PC-9 (cell line): Measurements from ENCODE around the gene PPM1H. TPM values are rescaled to one million over a fixed set of nuclear protein-coding genes. Genes with fewer than 3 reads are reported as not detected.
"Not testable (repeated sequence)": the region's sequence is repeated elsewhere in the genome, so short reads cannot be mapped to it uniquely, and the experiment has no call there.

Source experiments
- BruUV-seq: library from RNA; stranded (reverse); fragments of 400-500 nt; replicated peaks from 2 replicates; lab custom pipeline; 2021; lab: Mats Ljungman, UMichigan
- CTCF ChIA-PET: fragments of 300-600 bp; sonication (Branson Sonifier 250); formaldehyde crosslinking; loops from one replicate; lab custom pipeline; 2022; ENCODE audit warnings: antibody characterized with exemption; lab: Charles Lee
- POLR2A ChIA-PET: fragments of 300-600 bp; sonication (Branson Sonifier 250); formaldehyde crosslinking; loops from one replicate; lab custom pipeline; 2022; ENCODE audit warnings: antibody characterized with exemption; ENCODE audit not compliant: unreplicated experiment; lab: Charles Lee
- DNase-seq, 2 experiments: peaks; one replicate each; pipeline versions ENCODE4 v3.0.0 to v3.0.0-alpha.2; 2015 to 2022; ENCODE audit warnings: mixed read lengths in 1 of 2
- H2AFZ ChIP-seq: fragments of 200-600 bp; sonication (generic); 2 replicates; pipeline ENCODE4 v1.8.1; 2017; ENCODE audit warnings: antibody characterized with exemption
- H3F3A ChIP-seq: fragments of 200-600 bp; sonication (generic); 2 replicates; pipeline ENCODE4 v1.8.1; 2017; ENCODE audit warnings: antibody characterized with exemption, mild to moderate bottlenecking, low read depth; ENCODE audit not compliant: insufficient read depth
- H3K27ac ChIP-seq: fragments of 200-600 bp; sonication (generic); 2 replicates; pipeline ENCODE4 v1.6.1; 2016; ENCODE audit warnings: mixed run types
- H3K27me3 ChIP-seq: fragments of 200-600 bp; sonication (generic); 2 replicates; pipeline ENCODE4 v1.6.1; 2016; ENCODE audit warnings: low read depth, mixed run types; ENCODE audit not compliant: insufficient read depth
- H3K36me3 ChIP-seq: fragments of 200-600 bp; sonication (generic); 2 replicates; pipeline ENCODE4 v1.6.1; 2016; ENCODE audit warnings: low read depth, mixed run types
- H3K4me1 ChIP-seq: fragments of 200-600 bp; sonication (generic); replicated peaks from 2 replicates; pipeline ENCODE4 v1.6.1; 2016; ENCODE audit warnings: mixed run types; ENCODE audit not compliant: insufficient read depth
- H3K4me2 ChIP-seq: fragments of 200-600 bp; sonication (generic); 2 replicates; pipeline ENCODE4 v1.6.1; 2017; ENCODE audit warnings: mixed run types
- H3K4me3 ChIP-seq: fragments of 200-600 bp; sonication (generic); 2 replicates; pipeline ENCODE4 v1.6.1; 2016; ENCODE audit warnings: mixed run types
- H3K79me2 ChIP-seq: fragments of 200-600 bp; sonication (generic); 2 replicates; pipeline ENCODE4 v1.6.1; 2017; ENCODE audit warnings: low read depth, mixed run types
- H3K9me2 ChIP-seq: fragments of 200-600 bp; sonication (generic); 2 replicates; pipeline ENCODE4 v1.8.1; 2017; ENCODE audit warnings: mild to moderate bottlenecking; ENCODE audit not compliant: insufficient read depth
- H3K9me3 ChIP-seq: fragments of 200-600 bp; sonication (generic); 2 replicates; pipeline ENCODE4 v1.8.1; 2016; ENCODE audit warnings: low read depth; ENCODE audit not compliant: insufficient read depth
- H4K20me1 ChIP-seq: fragments of 200-600 bp; sonication (generic); 2 replicates; pipeline ENCODE4 v1.8.1; 2017; ENCODE audit not compliant: insufficient read depth
- EZH2 ChIP-seq: fragments of 200-600 bp; sonication (generic); IDR thresholded peaks from 2 replicates; pipeline ENCODE4 v1.8.0; 2017; ENCODE audit warnings: antibody characterized with exemption, low read depth
- intact Hi-C: fragments of 100-400 bp; cut with micrococcal nuclease; formaldehyde crosslinking; loops from one replicate; pipeline ENCODE4 v1.10.0; 2022; ENCODE audit not compliant: unreplicated experiment
- total RNA-seq: library from RNA; stranded (reverse); gene quantifications from 2 replicates; pipeline ENCODE4 v1.2.3, GENCODE V29; 2021
- TF ChIP-seq, protein P1 (sequence below): fragments of 200-600 bp; sonication (generic); conservative IDR thresholded peaks from 2 replicates; pipeline ENCODE4 v1.6.1; 2017; ENCODE audit warnings: mixed run types, antibody characterized with exemption, mild to moderate bottlenecking, moderate library complexity

Gene PPM1H
- total RNA-seq, 1 experiment from 2014 or later, result 11.4 TPM

DNA sequence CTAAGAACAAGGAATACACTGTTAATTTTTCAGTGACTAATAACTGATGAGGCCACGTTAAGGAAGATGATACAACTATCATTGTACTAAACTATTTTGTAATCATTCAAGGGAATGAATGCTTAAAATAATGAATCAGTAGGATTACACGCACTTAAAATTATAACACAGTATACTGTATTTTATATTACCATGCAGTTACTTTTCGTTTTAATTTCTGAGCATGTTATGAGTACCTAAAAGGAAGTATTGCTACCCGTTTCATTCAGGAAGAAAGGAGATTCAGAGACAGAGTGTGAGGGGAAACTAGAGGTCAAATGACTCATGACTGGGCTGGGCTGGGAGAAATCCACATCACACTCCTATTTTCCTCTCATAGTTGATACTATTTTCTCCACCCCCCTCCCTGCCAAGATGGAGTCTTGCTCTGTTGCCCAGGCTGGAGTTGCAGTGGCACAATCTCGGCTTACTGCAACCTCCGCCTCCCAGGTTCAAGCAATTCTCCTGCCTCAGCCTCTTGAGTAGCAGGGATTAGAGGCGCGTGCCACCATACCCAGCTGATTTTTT lies 202.0 kb downstream of the PPM1H start:
- Histone ChIP-seq H3K27me3 (no peaks in the 10 kb centered on the region), H2AFZ (no peak overlapping the region), H3F3A (peaks cover 52% of the 10 kb centered on the region), H4K20me1 (no peaks in the 10 kb centered on the region), H3K27ac (peak overlapping the region; percentile 96), H3K4me3 (peak overlapping the region; percentile 18; the same call in 1 of the 2 replicates), H3K4me2 (peak overlapping the region; percentile 69), H3K9me2 (no peaks in the 10 kb centered on the region), H3K9me3 (no peaks in the 10 kb centered on the region), H3K4me1 (peaks cover 86% of the 10 kb centered on the region), H3K36me3 (no peaks in the 10 kb centered on the region), H3K79me2 (peaks cover 24% of the 10 kb centered on the region)
- TF ChIP-seq EZH2, result no peak
- TF ChIP-seq, protein P1, sequence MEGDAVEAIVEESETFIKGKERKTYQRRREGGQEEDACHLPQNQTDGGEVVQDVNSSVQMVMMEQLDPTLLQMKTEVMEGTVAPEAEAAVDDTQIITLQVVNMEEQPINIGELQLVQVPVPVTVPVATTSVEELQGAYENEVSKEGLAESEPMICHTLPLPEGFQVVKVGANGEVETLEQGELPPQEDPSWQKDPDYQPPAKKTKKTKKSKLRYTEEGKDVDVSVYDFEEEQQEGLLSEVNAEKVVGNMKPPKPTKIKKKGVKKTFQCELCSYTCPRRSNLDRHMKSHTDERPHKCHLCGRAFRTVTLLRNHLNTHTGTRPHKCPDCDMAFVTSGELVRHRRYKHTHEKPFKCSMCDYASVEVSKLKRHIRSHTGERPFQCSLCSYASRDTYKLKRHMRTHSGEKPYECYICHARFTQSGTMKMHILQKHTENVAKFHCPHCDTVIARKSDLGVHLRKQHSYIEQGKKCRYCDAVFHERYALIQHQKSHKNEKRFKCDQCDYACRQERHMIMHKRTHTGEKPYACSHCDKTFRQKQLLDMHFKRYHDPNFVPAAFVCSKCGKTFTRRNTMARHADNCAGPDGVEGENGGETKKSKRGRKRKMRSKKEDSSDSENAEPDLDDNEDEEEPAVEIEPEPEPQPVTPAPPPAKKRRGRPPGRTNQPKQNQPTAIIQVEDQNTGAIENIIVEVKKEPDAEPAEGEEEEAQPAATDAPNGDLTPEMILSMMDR, result no peak
- CTCF ChIA-PET, result no interaction called here
- intact Hi-C loops, result loop anchor here (1.0 to 2.0 kb wide), 3 partner anchors 54 to 129 kb away; no protein-coding TSS in a partner anchor
- DNase-seq, result peak; percentile 41 to 79
- BruUV-seq, result no TSS peak
- POLR2A ChIA-PET, result interaction anchor here (0.6 kb wide), 1 partner anchor 53 kb away, joined by 8 read pairs; no protein-coding TSS in a partner anchor

DNA sequence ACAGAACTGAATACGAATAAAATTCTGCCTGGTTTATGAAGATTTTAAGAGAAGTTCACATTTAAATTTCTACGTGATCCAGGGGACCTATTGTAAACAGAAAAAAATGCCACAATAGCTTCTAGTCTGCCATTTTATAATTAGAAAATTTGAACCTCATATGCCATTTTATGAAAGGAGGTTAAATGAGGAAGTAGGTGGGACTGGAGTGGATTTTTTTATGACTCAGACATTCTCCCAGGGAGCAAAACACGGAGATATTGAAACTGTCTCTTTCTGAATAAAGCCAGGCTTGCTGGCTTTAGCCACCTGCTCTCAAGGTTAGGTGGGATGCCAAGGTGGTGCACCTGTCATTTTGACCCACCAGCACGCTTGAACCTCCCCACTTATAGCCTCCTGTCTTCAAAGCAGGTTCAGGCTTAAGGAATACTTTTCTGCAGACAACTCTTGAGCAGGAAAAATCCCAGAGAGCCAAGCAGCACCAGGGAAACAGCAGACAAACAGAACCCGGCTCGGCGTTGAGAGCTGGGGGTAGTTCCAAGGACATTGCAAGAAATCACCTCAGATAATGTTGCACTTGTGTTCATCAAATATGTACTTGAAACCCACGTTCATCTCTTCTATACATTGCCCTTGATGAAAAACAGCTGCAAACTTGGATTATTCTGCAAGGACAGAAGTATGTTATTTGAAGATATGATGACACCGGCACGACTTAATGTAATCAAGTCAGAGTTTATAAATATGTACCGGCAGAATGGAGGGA lies 203.7 kb downstream of the PPM1H start:
- Histone ChIP-seq H3K9me2 (no peaks in the 10 kb centered on the region), H2AFZ (0 out of 2 replicates have a peak overlapping the region, but pooled peaks have one; percentile 31)
- CTCF ChIA-PET, result no interaction called here

GRCh38 chr12:62730649-62731048 lies 204.3 kb downstream of the PPM1H start:
- POLR2A ChIA-PET, result interaction anchor here (0.6 to 0.7 kb wide), 3 partner anchors 28 to 112 kb away, joined by 6 to 7 read pairs (median 6); no protein-coding TSS in a partner anchor
- H3K9me2 ChIP-seq, result no peaks in the 10 kb centered on the region
- peaks cover 51% of the 10 kb centered on the region for H3F3A ChIP-seq
- TF ChIP-seq EZH2, result no peak
- TF ChIP-seq, protein P1, result no peak
- H3K4me3 ChIP-seq, result no peak overlapping the region; the same call in 1 of the 2 replicates
- peak overlapping the region; percentile 96 for H3K27ac ChIP-seq
- peaks cover 24% of the 10 kb centered on the region for H3K79me2 ChIP-seq
- no peaks in the 10 kb centered on the region for H3K27me3 ChIP-seq
- H3K9me3 ChIP-seq, result no peaks in the 10 kb centered on the region
- CTCF ChIA-PET, result no interaction called here
- H3K4me1 ChIP-seq, result peaks cover 83% of the 10 kb centered on the region
- no TSS peak for BruUV-seq
- H3K36me3 ChIP-seq, result no peaks in the 10 kb centered on the region
- H2AFZ ChIP-seq, result 0 out of 2 replicates have a peak overlapping the region, but pooled peaks have one; percentile 31
- peak overlapping the region; percentile 69 for H3K4me2 ChIP-seq
- no peak for DNase-seq
- H4K20me1 ChIP-seq, result no peaks in the 10 kb centered on the region
- intact Hi-C loops, result no loop called here

More for the DNA sequence above, 203.7 kb downstream of the PPM1H start:
- Histone ChIP-seq H3K36me3 (no peaks in the 10 kb centered on the region), H3K27ac (peak overlapping the region; percentile 96), H3K4me1 (peaks cover 83% of the 10 kb centered on the region), H3K79me2 (peaks cover 24% of the 10 kb centered on the region), H3F3A (peaks cover 51% of the 10 kb centered on the region), H3K27me3 (no peaks in the 10 kb centered on the region), H3K4me2 (peak overlapping the region; percentile 69), H3K4me3 (no peak overlapping the region; the same call in 1 of the 2 replicates), H4K20me1 (no peaks in the 10 kb centered on the region), H3K9me3 (no peaks in the 10 kb centered on the region)
- intact Hi-C loops, result no loop called here
- TF ChIP-seq, protein P1, result no peak
- TF ChIP-seq EZH2, result no peak
- DNase-seq, result peak in 1 of 2 experiments; percentile 60
- BruUV-seq, result TSS peak; percentile 78
- POLR2A ChIA-PET, result interaction anchor here (0.5 to 0.7 kb wide), 7 partner anchors 28 to 142 kb away, joined by 3 to 7 read pairs (median 5); no protein-coding TSS in a partner anchor

GRCh38 chr12:62729579-62730544 lies 205.1 kb downstream of the PPM1H start:
- BruUV-seq, H3K4me3 ChIP-seq, H3K9me2 ChIP-seq, intact Hi-C loops, H3K27me3 ChIP-seq, H3K4me2 ChIP-seq, H3K9me3 ChIP-seq, POLR2A ChIA-PET, DNase-seq, H2AFZ ChIP-seq, CTCF ChIA-PET, H4K20me1 ChIP-seq, H3K36me3 ChIP-seq: not testable (repeated sequence)
- peaks cover 24% of the 10 kb centered on the region for H3K79me2 ChIP-seq
- peaks cover 84% of the 10 kb centered on the region for H3K4me1 ChIP-seq
- peaks cover 55% of the 10 kb centered on the region for H3F3A ChIP-seq
- peak overlapping the region; percentile 96 for H3K27ac ChIP-seq
